Smooth muscle cell (in vitro differentiated cells): ENCODE measurements around the gene MYOF. TPM values are rescaled to one million over a fixed set of nuclear protein-coding genes. Genes with fewer than 3 reads are reported as not detected.

ENCODE experiments used
- DNase-seq: peaks from one replicate; lab custom pipeline; 2025; ENCODE audit not compliant: unreplicated experiment; lab: John Stamatoyannopoulos, UW
- H2AFZ ChIP-seq: fragments of 200-600 bp; sonication (generic); 2 replicates; pipeline ENCODE4 v1.6.0; 2016; ENCODE audit warnings: antibody characterized with exemption, low read depth, mild to moderate bottlenecking
- H3F3A ChIP-seq: fragments of 200-600 bp; sonication (generic); 2 replicates; pipeline ENCODE4 v1.6.0; 2017; ENCODE audit warnings: antibody characterized with exemption, low read depth
- H3K27ac ChIP-seq: fragments of 200-600 bp; sonication (generic); 2 replicates; pipeline ENCODE4 v1.5.1; 2016; ENCODE audit warnings: low read depth, mild to moderate bottlenecking
- H3K27me3 ChIP-seq: fragments of 200-600 bp; sonication (generic); 2 replicates; pipeline ENCODE4 v1.6.1; 2016; ENCODE audit warnings: low read depth, mild to moderate bottlenecking
- H3K36me3 ChIP-seq: fragments of 200-600 bp; sonication (generic); 2 replicates; pipeline ENCODE4 v1.5.1; 2016; ENCODE audit warnings: low read depth
- H3K4me1 ChIP-seq: fragments of 200-600 bp; sonication (generic); 2 replicates; pipeline ENCODE4 v1.5.1; 2016; ENCODE audit warnings: low read depth
- H3K4me2 ChIP-seq: fragments of 200-600 bp; sonication (generic); 2 replicates; pipeline ENCODE4 v1.6.0; 2016; ENCODE audit warnings: mild to moderate bottlenecking
- H3K4me3 ChIP-seq: fragments of 200-600 bp; sonication (generic); 2 replicates; pipeline ENCODE4 v1.5.1; 2016; ENCODE audit warnings: mild to moderate bottlenecking
- H3K79me2 ChIP-seq: fragments of 200-600 bp; sonication (generic); 2 replicates; pipeline ENCODE4 v1.6.0; 2016; ENCODE audit warnings: low read depth, mild to moderate bottlenecking
- H3K9ac ChIP-seq: fragments of 200-600 bp; sonication (generic); 2 replicates; pipeline ENCODE4 v1.6.0; 2016; ENCODE audit warnings: low read depth
- H3K9me3 ChIP-seq: fragments of 200-600 bp; sonication (generic); replicated peaks from 2 replicates; pipeline ENCODE4 v1.5.1; 2016; ENCODE audit warnings: low read depth
- H4K20me1 ChIP-seq: fragments of 200-600 bp; sonication (generic); 2 replicates; pipeline ENCODE4 v1.6.0; 2016; ENCODE audit warnings: low read depth
- CTCF ChIP-seq: fragments of 200-600 bp; sonication (generic); IDR thresholded peaks from 2 replicates; pipeline ENCODE4 v1.5.1; 2017; ENCODE audit warnings: borderline replicate concordance, mild to moderate bottlenecking, antibody characterized with exemption; ENCODE audit not compliant: insufficient read depth, poor library complexity, severe bottlenecking
- WGBS: methylation state at CpG from one replicate; pipeline ENCODE4 v1.1.7; 2016; ENCODE audit warnings: low lambda C conversion rate; 5-methylcytosine and 5-hydroxymethylcytosine counted together
- polyA plus RNA-seq: library from polyadenylated mRNA; unstranded; fragments of >200 nt; fragmentation: Nextera tagmentation; extraction: Ambion mirVana; gene quantifications from 2 replicates; pipeline ENCODE4 v1.2.1, GENCODE V29; 2016
- total RNA-seq: library from RNA; depleted of rRNA; stranded (reverse); fragments of >200 nt; gene quantifications from 2 replicates; pipeline ENCODE4 v1.2.3, GENCODE V29; 2014

The MYOF gene
- total and polyA plus RNA-seq, 2 experiments from 2014 or later, result 29.6 to 99.5 TPM

- Histone ChIP-seq H3K36me3 (peaks cover 8% of the 10 kb centered on the region), H3K4me1 (peaks cover 8% of the 10 kb centered on the region), H2AFZ (no peak overlapping the region), H3K79me2 (no peaks in the 10 kb centered on the region), H3K4me3 (no peak overlapping the region), H3K4me2 (no peak overlapping the region), H3F3A (peaks cover 11% of the 10 kb centered on the region), H3K9me3 (no peaks in the 10 kb centered on the region), H3K27me3 (no peaks in the 10 kb centered on the region), H4K20me1 (no peaks in the 10 kb centered on the region), H3K27ac (no peak overlapping the region), H3K9ac (no peak overlapping the region)
- WGBS, result 73% methylated on average over 6 of the region's 6 CpGs
- TF ChIP-seq CTCF, result no peak
- no peak for DNase-seq
Measured at GRCh38 chr10:93410697-93411348, 71.3 kb downstream of the MYOF start.

GRCh38 chr10:93408783-93409182 lies 73.4 kb downstream of the MYOF start:
- Histone ChIP-seq H4K20me1 (no peaks in the 10 kb centered on the region), H3K4me1 (peaks cover 8% of the 10 kb centered on the region), H3F3A (peaks cover 11% of the 10 kb centered on the region), H3K9me3 (no peaks in the 10 kb centered on the region), H3K4me2 (no peak overlapping the region), H3K36me3 (peaks cover 4% of the 10 kb centered on the region), H3K27ac (no peak overlapping the region), H3K9ac (no peak overlapping the region), H3K27me3 (no peaks in the 10 kb centered on the region), H3K79me2 (no peaks in the 10 kb centered on the region), H3K4me3 (no peak overlapping the region), H2AFZ (no peak overlapping the region)
- DNase-seq, result no peak
- 94% methylated on average over 8 of the region's 8 CpGs for WGBS
- TF ChIP-seq CTCF, result no peak

- Histone ChIP-seq H3K79me2 (no peaks in the 10 kb centered on the region), H3K27ac (peak overlapping the region; percentile 96), H3F3A (peaks cover 8% of the 10 kb centered on the region), H3K4me1 (peaks cover 8% of the 10 kb centered on the region), H3K4me2 (peak overlapping the region; percentile 65), H3K36me3 (peaks cover 4% of the 10 kb centered on the region), H3K4me3 (no peak overlapping the region), H4K20me1 (no peaks in the 10 kb centered on the region), H2AFZ (no peak overlapping the region), H3K9ac (peak overlapping the region; percentile 78), H3K9me3 (no peaks in the 10 kb centered on the region), H3K27me3 (no peaks in the 10 kb centered on the region)
- no peak for DNase-seq
- WGBS, result 38% methylated on average over 11 of the region's 11 CpGs
- no peak for TF ChIP-seq CTCF
Measured at GRCh38 chr10:93406364-93407145, 75.6 kb downstream of the MYOF start.
